DND-41 (cell line): ENCODE measurements around the gene AMPH.

Source experiments
- CTCF ChIP-seq: IDR thresholded peaks from 2 replicates; pipeline ENCODE4 v1.5.1; 2012; ENCODE audit warnings: borderline replicate concordance, low read length, moderate library complexity, mild to moderate bottlenecking; ENCODE audit not compliant: poor library complexity, severe bottlenecking; ENCODE audit errors: extremely low read depth
- EZH2 ChIP-seq: IDR thresholded peaks from 3 replicates; pipeline ENCODE4 v1.6.1; 2012; ENCODE audit warnings: borderline replicate concordance, low read depth, mild to moderate bottlenecking, moderate library complexity, low read length, inconsistent platforms; ENCODE audit not compliant: severe bottlenecking

DNA sequence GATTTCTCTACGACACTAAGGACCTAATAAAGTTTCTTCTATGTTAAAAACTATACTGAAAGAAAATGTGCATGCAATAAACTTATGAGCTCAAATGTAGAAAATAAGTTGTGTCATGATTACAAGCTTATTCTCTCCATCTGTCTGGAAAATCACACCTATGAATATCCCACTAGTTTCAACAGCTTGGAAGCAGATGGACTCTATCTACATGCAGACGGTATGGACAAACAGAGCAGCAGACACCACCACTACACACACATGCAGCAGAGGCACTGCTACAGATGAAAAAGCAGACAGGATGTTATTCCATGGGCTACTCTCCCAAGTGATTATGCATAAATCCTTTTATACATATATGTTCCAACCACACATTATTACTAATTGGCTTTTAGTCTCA lies 234.3 kb downstream of the AMPH start:
- no peak for TF ChIP-seq CTCF
- no peak for TF ChIP-seq EZH2
